DMS53 treated with DMSO at 0.1 percent for 48 hours (cell line): ENCODE results near the gene ZFX.
"Not testable (repeated sequence)": the region's sequence is repeated elsewhere in the genome, so short reads cannot be mapped to it uniquely, and the experiment has no call there.

Experiments
- DNase-seq: peaks from one replicate; lab custom pipeline; 2025; ENCODE audit not compliant: unreplicated experiment; lab: John Stamatoyannopoulos, UW

The ZFX gene

DNA sequence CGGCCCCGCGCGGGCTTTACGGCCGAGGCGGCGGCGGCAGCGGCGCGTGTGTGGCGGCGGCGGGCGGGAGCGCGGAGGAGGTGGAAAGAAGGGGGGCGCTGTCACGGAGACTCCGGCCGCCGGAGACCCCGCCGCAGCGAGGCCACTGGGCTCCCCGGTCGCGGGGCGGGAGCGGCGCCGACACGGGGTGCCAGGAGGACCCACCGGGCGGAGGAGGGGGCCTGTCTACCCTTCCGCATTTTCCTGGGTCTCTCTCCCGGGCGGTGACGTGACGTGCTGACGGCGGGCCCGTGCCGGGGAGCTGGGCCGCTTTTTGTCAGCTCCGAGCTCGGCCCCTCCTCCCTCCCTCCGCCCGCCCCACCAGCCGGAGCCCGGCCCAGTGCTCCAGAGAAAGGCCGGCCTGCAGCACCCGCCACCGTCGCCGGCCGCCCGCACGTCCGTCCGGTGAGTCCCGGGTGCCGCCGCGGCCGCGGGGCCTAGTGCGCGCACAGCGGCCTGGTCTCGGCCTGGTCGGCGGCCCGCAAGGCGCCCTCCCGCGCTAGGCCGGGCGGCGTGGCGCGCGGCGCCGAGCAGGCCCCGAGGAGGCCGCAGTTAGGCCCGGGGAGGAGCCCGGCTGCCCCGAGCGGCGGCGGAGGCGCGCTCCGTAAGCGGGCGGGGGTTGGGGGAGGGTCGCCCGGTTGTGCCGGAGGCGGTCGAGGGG is at the start of gene ZFX:
TSS of gene ZFX (plus strand) at position 379 of the 700 bp plus-strand sequence. CDS start 23,014 bp downstream, outside the sequence.
- no peak for DNase-seq

- DNase-seq = no peak
Measured at GRCh38 chrX:24100713-24101112, 48.8 kb upstream of the ZFX start.

DNA sequence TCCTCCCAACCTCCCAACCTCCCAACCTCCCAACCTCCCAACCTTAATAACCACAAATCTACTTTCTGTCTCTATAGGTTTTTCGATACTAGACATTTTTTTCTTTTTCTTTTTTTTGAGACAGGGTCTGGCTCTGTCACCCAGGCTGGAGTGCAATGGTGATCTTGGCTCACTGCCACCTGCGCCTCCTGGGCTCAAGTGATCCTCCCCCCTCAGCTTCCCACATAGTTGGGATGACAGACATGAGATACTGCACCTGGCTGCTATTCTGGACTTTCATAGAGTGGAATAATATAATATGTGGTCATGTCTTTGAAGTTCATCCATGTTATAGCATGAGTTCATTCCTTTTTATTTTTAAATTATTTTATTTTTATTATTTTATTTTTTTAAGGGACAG is 39.5 kb upstream of the ZFX start:
- peak; percentile 51 for DNase-seq

GRCh38 chrX:24113181-24113580 is 36.3 kb upstream of the ZFX start:
- no peak for DNase-seq

DNA sequence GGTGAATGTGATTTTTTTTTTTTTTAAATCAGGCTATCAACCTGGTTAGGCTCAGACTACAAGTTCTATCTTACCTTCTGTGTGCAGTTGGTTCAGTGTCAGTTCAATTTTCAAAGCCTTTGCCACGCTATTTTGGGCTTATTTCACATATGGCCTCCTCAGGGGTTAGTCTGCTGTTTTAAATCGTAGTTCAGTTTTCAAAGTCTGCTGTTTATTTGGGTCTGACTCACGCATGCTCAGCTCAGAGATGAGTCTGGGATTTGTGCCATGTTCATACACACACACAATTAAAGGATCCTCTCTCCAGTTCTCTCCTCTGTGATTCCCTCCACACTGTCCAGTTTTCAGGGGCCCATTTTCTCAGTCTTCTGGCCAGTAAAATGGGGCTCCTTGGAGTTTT is 32.3 kb upstream of the ZFX start:
- DNase-seq = no peak

- DNase-seq = no peak
Measured at GRCh38 chrX:24124244-24124799, 25.2 kb upstream of the ZFX start.

DNA sequence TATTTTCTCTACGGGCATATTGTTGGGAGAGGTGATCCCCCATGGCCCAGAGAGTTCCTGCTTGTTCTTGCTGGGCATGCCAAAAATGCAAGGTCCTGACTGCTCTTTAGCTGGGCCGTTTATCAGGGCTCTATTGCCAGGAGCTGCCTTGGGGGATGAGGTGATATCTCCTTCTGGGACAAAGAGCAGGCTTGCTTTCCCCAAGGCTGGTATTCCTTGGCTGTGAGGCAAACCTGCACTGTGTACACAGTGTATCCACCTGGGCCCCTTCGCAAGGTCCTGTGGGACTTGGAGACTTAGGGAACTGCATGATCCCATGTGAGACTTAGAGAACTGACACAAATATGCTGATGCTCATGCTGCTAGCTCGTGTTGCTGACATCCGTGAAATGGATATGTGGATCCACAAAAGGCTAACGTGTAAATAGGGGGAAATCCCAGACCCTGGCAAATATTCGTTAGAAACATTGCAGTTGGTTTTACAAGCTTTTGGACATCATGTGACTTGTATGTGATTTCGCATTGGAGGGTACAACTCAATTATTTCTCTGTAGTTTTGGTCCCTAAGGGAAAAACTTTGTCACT is 24.4 kb upstream of the ZFX start:
- no peak for DNase-seq

DNA sequence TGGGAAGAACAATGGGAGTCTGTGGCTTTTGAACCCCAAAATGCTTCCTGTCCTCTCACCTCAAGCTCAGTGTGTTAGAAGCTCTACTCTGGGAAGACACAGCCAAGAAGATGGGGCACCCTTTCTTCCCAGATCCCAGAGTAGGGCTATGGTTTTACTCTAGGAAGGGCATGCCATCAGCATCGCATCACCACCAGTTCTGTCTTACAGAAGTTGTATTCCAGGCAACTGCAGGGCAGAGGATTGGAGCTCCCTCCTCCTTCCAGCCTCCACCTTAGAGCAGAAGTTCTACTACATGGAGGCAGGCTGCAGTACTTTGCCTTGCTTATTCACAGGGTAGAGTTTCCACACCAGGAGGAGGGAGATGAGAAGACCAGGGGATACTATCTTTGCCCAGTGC is 18.1 kb upstream of the ZFX start:
- no peak for DNase-seq

DNA sequence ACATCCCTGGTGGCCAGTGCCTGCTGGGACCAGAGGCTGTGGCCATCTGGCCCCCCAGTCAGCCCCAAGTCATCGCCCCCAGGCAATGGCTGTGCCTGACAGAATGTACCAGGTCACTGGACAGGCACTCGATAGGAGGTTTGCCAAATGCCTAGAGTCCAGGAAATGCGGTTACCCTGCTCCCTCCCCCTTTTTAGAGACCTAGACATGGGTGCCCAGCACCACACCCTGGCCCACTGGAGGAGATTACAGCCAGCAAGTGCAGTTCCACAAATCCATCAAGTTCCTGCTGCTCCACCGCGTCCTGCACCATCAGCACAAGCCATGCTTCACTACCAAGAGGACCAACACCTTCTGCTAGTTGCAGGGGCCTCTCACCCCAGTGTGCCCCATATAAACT is 16.2 kb upstream of the ZFX start:
- no peak for DNase-seq

DNA sequence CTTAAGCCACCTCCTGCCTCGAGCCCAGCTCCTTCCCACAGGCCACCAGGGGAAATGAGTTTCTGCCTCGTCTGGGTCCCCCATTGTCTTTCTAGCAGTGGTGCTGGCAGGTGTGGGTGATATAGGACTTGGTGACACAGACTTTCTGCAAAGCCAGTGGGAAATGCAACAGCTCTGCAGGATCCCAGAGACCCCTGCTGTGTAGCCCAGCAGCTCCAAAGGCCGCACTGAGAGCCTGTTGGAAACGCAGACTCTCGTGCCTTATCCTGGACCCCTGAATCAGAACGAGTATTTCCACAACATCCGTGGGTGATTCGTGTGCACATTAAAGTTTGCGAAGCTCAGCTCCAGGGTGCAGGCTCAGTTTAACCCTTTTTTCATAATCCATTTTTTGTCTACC is 13.8 kb upstream of the ZFX start:
- DNase-seq = not testable (repeated sequence)

- no peak for DNase-seq
Measured at GRCh38 chrX:24137192-24137591, 12.3 kb upstream of the ZFX start.

- not testable (repeated sequence) for DNase-seq
Measured at GRCh38 chrX:24143982-24144381, 5.5 kb upstream of the ZFX start.

DNA sequence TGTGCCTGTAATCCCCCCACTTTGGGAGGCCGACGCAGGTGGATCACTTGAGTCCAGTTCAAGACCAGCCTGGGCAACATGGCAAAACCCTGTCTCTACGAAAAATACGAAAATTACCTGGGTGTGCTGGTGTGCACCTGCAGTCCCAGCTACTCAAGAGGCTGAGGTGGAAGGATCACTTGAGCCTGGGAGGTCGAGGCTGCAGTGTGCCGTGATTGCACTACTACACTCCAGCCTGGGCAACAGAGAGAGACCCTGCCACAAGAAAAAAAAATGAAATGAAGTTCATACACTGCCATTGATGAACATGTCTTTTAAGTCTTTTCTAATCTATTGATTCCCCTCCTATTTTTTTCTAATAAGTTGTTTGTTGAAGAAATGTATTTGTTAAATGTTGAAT is 5.0 kb upstream of the ZFX start:
- no peak for DNase-seq

GRCh38 chrX:24145303-24146186 is 4.0 kb upstream of the ZFX start:
- no peak for DNase-seq

GRCh38 chrX:24146283-24146949 is 3.1 kb upstream of the ZFX start:
- DNase-seq = no peak

- DNase-seq = no peak
Measured at GRCh38 chrX:24147165-24147564, 2.4 kb upstream of the ZFX start.

DNA sequence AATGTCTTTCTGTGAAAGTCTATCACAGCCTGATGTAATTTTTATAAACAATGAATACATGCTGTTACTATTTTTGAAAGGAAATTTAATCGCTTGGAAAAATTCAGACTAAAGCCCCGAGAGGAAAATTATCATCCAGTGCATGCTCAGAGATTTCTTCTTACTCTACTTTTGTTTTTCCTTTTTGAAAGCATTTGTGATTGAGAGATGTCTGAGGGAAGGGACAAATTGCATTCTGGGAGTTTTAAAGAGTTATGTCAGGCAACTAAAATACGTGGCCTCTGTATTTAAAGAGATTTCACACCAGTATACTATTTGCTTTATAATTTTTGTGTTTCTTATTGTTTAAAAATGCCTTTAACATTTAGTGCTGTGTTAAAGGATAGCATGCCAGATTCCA is 1.4 kb upstream of the ZFX start:
- no peak for DNase-seq

- peak; percentile 10 for DNase-seq
Measured at GRCh38 chrX:24148535-24149350, 786 bp upstream of the ZFX start.

GRCh38 chrX:24150051-24150790 is 692 bp downstream of the ZFX start:
- DNase-seq = peak; percentile 72

DNA sequence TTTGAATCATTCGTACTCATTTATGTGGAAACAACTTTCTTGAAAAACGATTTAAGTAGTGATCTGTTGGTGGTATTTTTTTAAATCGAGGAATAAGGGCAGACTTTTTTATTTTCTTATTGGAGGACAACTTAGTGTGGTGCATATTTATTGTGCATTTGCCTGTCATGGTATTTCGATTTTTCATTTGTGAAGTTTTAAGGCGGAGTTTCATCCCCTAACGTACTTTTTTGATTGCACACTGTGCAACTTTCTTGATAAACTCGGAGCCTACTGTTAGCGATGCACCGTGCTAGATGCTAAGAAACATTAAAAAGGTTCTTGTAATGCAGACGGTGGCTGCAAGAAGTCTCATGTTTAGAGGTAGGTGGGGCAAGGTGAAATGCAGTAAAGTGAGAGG is 1.4 kb downstream of the ZFX start:
- no peak for DNase-seq
